Vagina (tissue), 2 donors: ENCODE measurements around the gene FGF14.

Source experiments
- POLR2A ChIP-seq, 2 donors: fragments of 450-650 bp; IDR thresholded peaks; one replicate each; pipeline ENCODE4 v1.6.1; 2017; ENCODE audit warnings: antibody characterized with exemption in 2 of 2, mild to moderate bottlenecking in 2 of 2, moderate library complexity in 2 of 2
- POLR2AphosphoS5 ChIP-seq, 2 donors: sonication (generic); formaldehyde crosslinking; IDR thresholded peaks; one replicate each; pipeline ENCODE4 v1.9.0; 2017; ENCODE audit warnings: antibody characterized with exemption in 2 of 2, mild to moderate bottlenecking in 2 of 2, low read depth in 1 of 2; ENCODE audit not compliant: insufficient read depth in 1 of 2
- TF ChIP-seq, protein P1 (sequence below), 3 experiments: fragments of 450-650 bp in 2 of 3; fragments of 200-600 bp in 1 of 3; sonication (generic) in 1 of 3; IDR thresholded peaks; one replicate each; pipeline ENCODE4 v1.5.1; 2017 to 2019; ENCODE audit warnings: antibody characterized with exemption in 3 of 3, mild to moderate bottlenecking in 2 of 3, moderate library complexity in 2 of 3

DNA sequence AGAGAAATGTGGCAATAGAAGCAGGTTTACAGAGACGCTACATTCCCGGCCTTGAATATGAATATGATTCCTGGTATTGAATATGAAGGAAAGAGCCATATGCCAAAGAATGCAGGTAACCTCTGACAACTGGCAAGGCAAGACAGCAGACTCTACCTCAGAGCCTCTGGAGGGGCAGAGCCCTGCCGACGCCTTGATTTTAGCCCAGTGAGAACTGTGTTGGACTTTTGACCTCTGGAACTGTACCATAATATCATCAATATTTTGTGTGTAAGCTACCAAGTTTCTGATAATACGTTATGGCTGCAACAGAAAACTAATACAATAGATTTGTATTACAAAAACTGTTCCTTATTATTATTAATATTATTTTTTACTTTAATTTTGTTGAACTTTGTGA is 219.7 kb downstream of the FGF14 start:
- no peak for TF ChIP-seq POLR2A (IDR thresholded peaks at IDR 0.05)
- no peak for TF ChIP-seq POLR2AphosphoS5 (IDR thresholded peaks at IDR 0.05; ENCODE audit: insufficient read depth in 1 of 2, low read depth in 1 of 2)
- TF ChIP-seq, protein P1, sequence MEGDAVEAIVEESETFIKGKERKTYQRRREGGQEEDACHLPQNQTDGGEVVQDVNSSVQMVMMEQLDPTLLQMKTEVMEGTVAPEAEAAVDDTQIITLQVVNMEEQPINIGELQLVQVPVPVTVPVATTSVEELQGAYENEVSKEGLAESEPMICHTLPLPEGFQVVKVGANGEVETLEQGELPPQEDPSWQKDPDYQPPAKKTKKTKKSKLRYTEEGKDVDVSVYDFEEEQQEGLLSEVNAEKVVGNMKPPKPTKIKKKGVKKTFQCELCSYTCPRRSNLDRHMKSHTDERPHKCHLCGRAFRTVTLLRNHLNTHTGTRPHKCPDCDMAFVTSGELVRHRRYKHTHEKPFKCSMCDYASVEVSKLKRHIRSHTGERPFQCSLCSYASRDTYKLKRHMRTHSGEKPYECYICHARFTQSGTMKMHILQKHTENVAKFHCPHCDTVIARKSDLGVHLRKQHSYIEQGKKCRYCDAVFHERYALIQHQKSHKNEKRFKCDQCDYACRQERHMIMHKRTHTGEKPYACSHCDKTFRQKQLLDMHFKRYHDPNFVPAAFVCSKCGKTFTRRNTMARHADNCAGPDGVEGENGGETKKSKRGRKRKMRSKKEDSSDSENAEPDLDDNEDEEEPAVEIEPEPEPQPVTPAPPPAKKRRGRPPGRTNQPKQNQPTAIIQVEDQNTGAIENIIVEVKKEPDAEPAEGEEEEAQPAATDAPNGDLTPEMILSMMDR (IDR thresholded peaks at IDR 0.05), result no peak
